Bone marrow (tissue), 2 donors: ENCODE data around the gene PNMA5.

Experiments used
- DNase-seq, 2 donors: peaks; one replicate each; lab custom pipeline; 2025; lab: John Stamatoyannopoulos, UW

PNMA5 gene

GRCh38 chrX:152958524-152959465, 35.1 kb downstream of the PNMA5 start:
- peak; percentile 62 to 71 for DNase-seq

- DNase-seq: no peak
These were observed 35.9 kb downstream of the PNMA5 start for GRCh38 chrX:152958047-152958446.

- DNase-seq: no peak
These were observed 43.1 kb downstream of the PNMA5 start for GRCh38 chrX:152950786-152951185.

GRCh38 chrX:152949114-152949513, 44.8 kb downstream of the PNMA5 start:
- no peak for DNase-seq

- no peak for DNase-seq
These were observed 47.2 kb downstream of the PNMA5 start for GRCh38 chrX:152946681-152947080.

- no peak for DNase-seq
These were observed 48.6 kb downstream of the PNMA5 start for GRCh38 chrX:152945021-152945979.

GRCh38 chrX:152943826-152944225, 50.1 kb downstream of the PNMA5 start:
- DNase-seq: no peak

- no peak for DNase-seq
These were observed 51.9 kb downstream of the PNMA5 start for GRCh38 chrX:152942077-152942442.

- peak; percentile 47 to 85 for DNase-seq
These were observed 52.4 kb downstream of the PNMA5 start for GRCh38 chrX:152941328-152942076.
